Spleen (tissue), 11 donors: ENCODE results near the gene MYO16. TPM values are rescaled to one million over a fixed set of nuclear protein-coding genes. Genes with fewer than 3 reads are reported as not detected.

Source experiments
- DNase-seq: peaks from one replicate; pipeline ENCODE4 v3.0.0-alpha.2; 2020
- H3K27ac ChIP-seq, 8 donors: fragments of 200-600 bp; sonication (generic) in 7 of 8; 1 replicate in 4 of 8; 2 replicates in 4 of 8; pipeline versions ENCODE4 v1.5.0 to v1.8.0; 2016 to 2021; ENCODE audit warnings: inconsistent platforms in 4 of 8, mild to moderate bottlenecking in 4 of 8, moderate library complexity in 1 of 8
- H3K27me3 ChIP-seq, 7 donors: fragments of 200-600 bp; sonication (generic) in 6 of 7; replicated peaks in 1 of 7; 1 replicate in 4 of 7; 2 replicates in 3 of 7; pipeline versions ENCODE4 v1.5.0 to v1.8.0; 2016 to 2021; ENCODE audit warnings: inconsistent platforms in 3 of 7, mild to moderate bottlenecking in 1 of 7
- H3K36me3 ChIP-seq, 6 donors: fragments of 200-600 bp; sonication (generic) in 5 of 6; 1 replicate in 4 of 6; 2 replicates in 2 of 6; pipeline versions ENCODE4 v1.5.0 to v1.8.0; 2016 to 2021; ENCODE audit warnings: inconsistent platforms in 2 of 6
- H3K4me1 ChIP-seq, 6 donors: fragments of 200-600 bp; sonication (generic) in 5 of 6; 1 replicate in 3 of 6; 2 replicates in 3 of 6; pipeline versions ENCODE4 v1.5.0 to v1.8.0; 2016 to 2021; ENCODE audit warnings: inconsistent platforms in 3 of 6
- H3K4me3 ChIP-seq, 8 donors: fragments of 200-600 bp; sonication (generic) in 7 of 8; 1 replicate in 4 of 8; 2 replicates in 4 of 8; pipeline versions ENCODE4 v1.5.0 to v1.8.0; 2016 to 2021; ENCODE audit warnings: inconsistent platforms in 4 of 8, mild to moderate bottlenecking in 4 of 8, moderate library complexity in 2 of 8
- H3K9me3 ChIP-seq, 8 donors: fragments of 200-600 bp; sonication (generic) in 7 of 8; 1 replicate in 4 of 8; 2 replicates in 4 of 8; pipeline versions ENCODE4 v1.5.0 to v1.8.0; 2016 to 2021; ENCODE audit warnings: inconsistent platforms in 4 of 8
- POLR2A ChIP-seq, 3 donors: fragments of 450-650 bp; IDR thresholded peaks; one replicate each; pipeline ENCODE4 v1.5.1; 2017; ENCODE audit warnings: antibody characterized with exemption in 3 of 3, mild to moderate bottlenecking in 1 of 3
- POLR2AphosphoS5 ChIP-seq, 3 donors: sonication (generic); formaldehyde crosslinking; IDR thresholded peaks; one replicate each; pipeline ENCODE4 v1.5.1; 2017; ENCODE audit warnings: antibody characterized with exemption in 3 of 3
- WGBS, 5 donors: extraction: QIAGEN DNeasy Blood & Tissue Kit in 3 of 5; methylation state at CpG; one replicate each; pipeline versions ENCODE4 v1.1.5 to v1.1.7; 2013 to 2018; 5-methylcytosine and 5-hydroxymethylcytosine counted together
- intact Hi-C: fragments of 100-400 bp; cut with DNase I; formaldehyde crosslinking; loops from one replicate; pipeline ENCODE4 v1.15.0; 2023; ENCODE audit warnings: low total_unique reads
- polyA plus RNA-seq, 3 donors: library from polyadenylated mRNA; stranded (reverse); fragments of 200-250 nt; gene quantifications; one replicate each; pipeline ENCODE4 v1.2.1, GENCODE V29; 2013
- total RNA-seq, 7 donors: library from RNA; depleted of rRNA in 3 of 7; stranded (reverse); fragments of >200 nt in 3 of 7; fragmentation: NEBNext Ultra II Directional in 4 of 7; extraction: Animal tissue kit (Norgen Biotek cat#: 25700) in 4 of 7; gene quantifications; one replicate each; pipeline versions ENCODE4 v1.1.0 to v1.2.1, GENCODE V29; 2016 to 2021
- TF ChIP-seq, protein P1 (sequence below), 11 experiments: fragments of 200-600 bp in 7 of 11; fragments of 450-650 bp in 4 of 11; sonication (generic) in 4 of 11; IDR thresholded peaks in 8 of 11; conservative IDR thresholded peaks in 3 of 11; 1 replicate in 7 of 11; 2 replicates in 4 of 11; pipeline versions ENCODE4 v1.4.0 to v1.8.0; 2016 to 2021; ENCODE audit warnings: antibody characterized with exemption in 11 of 11, inconsistent platforms in 4 of 11, mild to moderate bottlenecking in 1 of 11
- donor health status: healthy with polysubstance abuse.
- donor health status: DM: no; HTN: no; CAD: no; lungs with moderate emphysema.
- donor health status: DM: no; HTN: no; CAD: no.
- donor health status: Bipolar disorder and iron deficiency.
- donor health status: healthy.
- donor health status: DM: no; HTN: no; CAD: no.
- donor health status: DM: yes; HTN: yes; CAD: no.

MYO16 gene
- total and polyA plus RNA-seq, 10 donors: 0.03 to 0.51 (median 0.26) TPM; not detected in 1

DNA sequence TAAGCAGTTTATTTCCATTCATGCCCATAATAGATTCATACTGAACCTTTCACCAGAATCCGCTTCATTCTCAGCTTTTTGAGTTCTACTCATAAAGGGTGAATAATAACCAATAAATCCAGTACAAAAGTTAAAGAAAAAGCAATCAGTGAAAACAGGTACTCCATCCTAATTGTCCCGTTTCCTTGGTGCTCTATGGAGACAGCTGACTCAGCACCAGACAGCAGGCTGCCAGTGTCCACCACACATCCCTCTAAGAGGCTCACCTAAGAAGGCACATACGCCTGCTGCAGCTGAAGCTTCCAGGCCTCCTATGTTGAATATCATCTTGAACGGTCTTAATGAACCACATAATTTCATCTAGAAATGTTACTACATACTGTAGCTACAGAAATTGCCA lies 27.3 kb downstream of the MYO16 start:
- Histone ChIP-seq H3K36me3 (no peaks in the 10 kb centered on the region), H3K4me3 (no peak overlapping the region), H3K27ac (no peak overlapping the region), H3K9me3 (peaks cover 0 to 23% (median 1%) of the 10 kb centered on the region in 8 donors), H3K27me3 (no peaks in the 10 kb centered on the region), H3K4me1 (no peaks in the 10 kb centered on the region)
- WGBS, 5 donors: 79 to 90% (median 82%) methylated on average over 4 of the region's 4 CpGs
- intact Hi-C loops: no loop called here
- TF ChIP-seq, protein P1, sequence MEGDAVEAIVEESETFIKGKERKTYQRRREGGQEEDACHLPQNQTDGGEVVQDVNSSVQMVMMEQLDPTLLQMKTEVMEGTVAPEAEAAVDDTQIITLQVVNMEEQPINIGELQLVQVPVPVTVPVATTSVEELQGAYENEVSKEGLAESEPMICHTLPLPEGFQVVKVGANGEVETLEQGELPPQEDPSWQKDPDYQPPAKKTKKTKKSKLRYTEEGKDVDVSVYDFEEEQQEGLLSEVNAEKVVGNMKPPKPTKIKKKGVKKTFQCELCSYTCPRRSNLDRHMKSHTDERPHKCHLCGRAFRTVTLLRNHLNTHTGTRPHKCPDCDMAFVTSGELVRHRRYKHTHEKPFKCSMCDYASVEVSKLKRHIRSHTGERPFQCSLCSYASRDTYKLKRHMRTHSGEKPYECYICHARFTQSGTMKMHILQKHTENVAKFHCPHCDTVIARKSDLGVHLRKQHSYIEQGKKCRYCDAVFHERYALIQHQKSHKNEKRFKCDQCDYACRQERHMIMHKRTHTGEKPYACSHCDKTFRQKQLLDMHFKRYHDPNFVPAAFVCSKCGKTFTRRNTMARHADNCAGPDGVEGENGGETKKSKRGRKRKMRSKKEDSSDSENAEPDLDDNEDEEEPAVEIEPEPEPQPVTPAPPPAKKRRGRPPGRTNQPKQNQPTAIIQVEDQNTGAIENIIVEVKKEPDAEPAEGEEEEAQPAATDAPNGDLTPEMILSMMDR (IDR thresholded peaks at IDR 0.05 in 8 of 11, conservative IDR thresholded peaks at IDR 0.05 in 3 of 11): no peak
- TF ChIP-seq POLR2A (IDR thresholded peaks at IDR 0.05) (no peak), POLR2AphosphoS5 (IDR thresholded peaks at IDR 0.05) (no peak)
- DNase-seq: no peak

- 89 to 97% (median 95%) methylated on average over 1 of the region's 1 CpG for WGBS, 5 donors
- Histone ChIP-seq H3K27me3 (no peaks in the 10 kb centered on the region), H3K27ac (no peak overlapping the region), H3K36me3 (no peaks in the 10 kb centered on the region), H3K4me3 (no peak overlapping the region), H3K4me1 (no peaks in the 10 kb centered on the region), H3K9me3 (peaks cover 0 to 30% (median 4%) of the 10 kb centered on the region in 8 donors)
- TF ChIP-seq POLR2AphosphoS5 (IDR thresholded peaks at IDR 0.05): no peak
- TF ChIP-seq POLR2A (IDR thresholded peaks at IDR 0.05): no peak
- intact Hi-C loops: no loop called here
- no peak for DNase-seq
These were observed 28.1 kb downstream of the MYO16 start for GRCh38 chr13:108657519-108657918.

DNA sequence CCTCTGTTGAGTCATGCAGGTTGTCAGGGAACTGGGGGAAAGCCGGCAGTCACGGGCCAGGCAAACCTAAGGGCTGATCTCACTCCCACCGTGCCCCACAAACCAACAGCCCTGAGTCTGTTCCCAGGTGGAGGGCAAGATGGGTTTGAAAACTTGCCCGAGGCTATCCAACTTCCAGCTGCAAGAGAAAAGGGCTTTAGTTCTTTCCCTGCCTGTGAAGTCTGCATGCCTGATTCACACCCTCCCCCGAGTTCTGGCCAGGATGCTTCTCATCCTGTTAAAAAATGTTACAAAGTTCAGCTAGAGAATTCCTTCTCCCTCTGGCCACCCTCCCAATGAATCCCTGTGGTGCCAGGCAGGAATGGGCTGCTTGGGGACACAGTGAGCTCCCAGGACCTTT lies 33.1 kb downstream of the MYO16 start:
- intact Hi-C loops: no loop called here
- H3K4me3 ChIP-seq: no peak overlapping the region
- WGBS, 5 donors: 72 to 96% (median 85%) methylated on average over 5 of the region's 5 CpGs
- H3K27me3 ChIP-seq: no peaks in the 10 kb centered on the region
- TF ChIP-seq, protein P1 (IDR thresholded peaks at IDR 0.05 in 8 of 11, conservative IDR thresholded peaks at IDR 0.05 in 3 of 11): no peak
- no peak for TF ChIP-seq POLR2AphosphoS5 (IDR thresholded peaks at IDR 0.05)
- no peak for TF ChIP-seq POLR2A (IDR thresholded peaks at IDR 0.05)
- peaks cover 0 to 27% (median 8%) of the 10 kb centered on the region in 8 donors for H3K9me3 ChIP-seq
- no peaks in the 10 kb centered on the region for H3K36me3 ChIP-seq
- no peaks in the 10 kb centered on the region for H3K4me1 ChIP-seq
- no peak overlapping the region for H3K27ac ChIP-seq
- no peak for DNase-seq

DNA sequence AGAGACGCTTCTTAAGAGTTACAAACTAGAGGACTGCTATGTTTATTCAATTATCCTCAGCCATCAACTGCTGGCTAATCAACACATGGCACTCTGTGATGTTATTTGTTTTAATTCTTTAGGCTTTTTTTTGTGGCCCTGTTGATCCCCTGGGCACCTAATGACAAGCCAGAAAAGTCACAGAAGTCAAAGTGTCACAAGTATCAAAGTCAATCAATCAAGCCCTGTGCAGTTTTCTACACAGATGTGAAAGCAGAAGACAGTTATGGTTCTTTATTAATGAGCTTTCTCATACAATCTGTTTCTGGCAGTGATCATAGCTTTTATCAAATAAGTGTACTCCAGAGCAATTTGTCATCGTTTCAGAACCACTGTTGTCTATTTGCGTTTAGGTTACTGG lies 34.3 kb downstream of the MYO16 start:
- H3K4me3 ChIP-seq: no peak overlapping the region
- H3K36me3 ChIP-seq: no peaks in the 10 kb centered on the region
- TF ChIP-seq POLR2A (IDR thresholded peaks at IDR 0.05): no peak
- no peak for TF ChIP-seq POLR2AphosphoS5 (IDR thresholded peaks at IDR 0.05)
- TF ChIP-seq, protein P1 (IDR thresholded peaks at IDR 0.05 in 8 of 11, conservative IDR thresholded peaks at IDR 0.05 in 3 of 11): no peak
- H3K27me3 ChIP-seq: no peaks in the 10 kb centered on the region
- WGBS, 5 donors: 66 to 77% (median 68%) methylated on average over 3 of the region's 3 CpGs
- intact Hi-C loops: no loop called here
- H3K9me3 ChIP-seq: peaks cover 0 to 39% (median 18%) of the 10 kb centered on the region in 8 donors
- DNase-seq: no peak
- H3K4me1 ChIP-seq: no peaks in the 10 kb centered on the region
- no peak overlapping the region for H3K27ac ChIP-seq

DNA sequence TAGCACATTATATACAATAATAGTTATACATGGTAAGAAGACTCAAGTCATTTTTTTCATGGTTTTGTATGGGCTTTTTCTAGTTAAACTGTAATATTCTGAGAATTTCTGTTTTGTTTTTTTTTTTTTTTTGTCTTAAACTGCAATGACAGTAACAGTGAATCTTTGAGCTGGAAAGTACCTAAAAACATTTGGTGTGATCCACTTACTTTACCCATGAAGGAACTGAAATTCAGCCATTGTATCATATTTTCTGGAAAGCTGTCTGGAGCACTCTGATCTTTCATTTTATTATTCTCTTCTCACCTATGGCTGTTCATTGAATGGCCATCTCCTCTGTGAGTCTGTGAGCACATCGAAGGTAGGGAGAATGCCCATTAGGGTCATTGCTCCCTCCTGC lies 37.8 kb downstream of the MYO16 start:
- H3K4me3 ChIP-seq: no peak overlapping the region
- no peaks in the 10 kb centered on the region for H3K27me3 ChIP-seq
- WGBS, 5 donors: 73 to 92% (median 85%) methylated on average over 1 of the region's 1 CpG
- peaks cover 0 to 48% (median 35%) of the 10 kb centered on the region in 8 donors for H3K9me3 ChIP-seq
- intact Hi-C loops: no loop called here
- H3K27ac ChIP-seq: no peak overlapping the region
- DNase-seq: no peak
- H3K36me3 ChIP-seq: no peaks in the 10 kb centered on the region
- TF ChIP-seq POLR2AphosphoS5 (IDR thresholded peaks at IDR 0.05) (no peak), POLR2A (IDR thresholded peaks at IDR 0.05) (no peak)
- TF ChIP-seq, protein P1 (IDR thresholded peaks at IDR 0.05 in 8 of 11, conservative IDR thresholded peaks at IDR 0.05 in 3 of 11): no peak
- H3K4me1 ChIP-seq: no peaks in the 10 kb centered on the region
